Prostate gland (tissue), 2 donors: ENCODE measurements around the gene SIM2. TPM values are rescaled to one million over a fixed set of nuclear protein-coding genes. Genes with fewer than 3 reads are reported as not detected.

Source experiments
- DNase-seq: peaks from one replicate; pipeline ENCODE4 v3.0.0-alpha.2; 2019; ENCODE audit warnings: low spot score
- H3K27ac ChIP-seq, 2 donors: fragments of 200-600 bp; sonication (generic); 2 replicates each; pipeline ENCODE4 v1.5.1; 2017 to 2019
- H3K27me3 ChIP-seq: fragments of 200-600 bp; sonication (generic); replicated peaks from 2 replicates; pipeline ENCODE4 v1.5.1; 2019; ENCODE audit not compliant: insufficient read depth
- H3K36me3 ChIP-seq, 2 donors: fragments of 200-600 bp; sonication (generic); 1 replicate in 1 of 2; 2 replicates in 1 of 2; pipeline versions ENCODE4 v1.5.1 to v1.8.1; 2017 to 2019
- H3K4me1 ChIP-seq: fragments of 200-600 bp; sonication (generic); replicated peaks from 2 replicates; pipeline ENCODE4 v1.5.1; 2019
- H3K4me3 ChIP-seq, 2 donors: fragments of 200-600 bp; sonication (generic); 2 replicates each; pipeline ENCODE4 v1.5.1; 2017 to 2019
- H3K9me3 ChIP-seq: fragments of 200-600 bp; sonication (generic); 2 replicates; pipeline ENCODE4 v1.5.1; 2017
- POLR2A ChIP-seq: fragments of 450-650 bp; IDR thresholded peaks from one replicate; pipeline ENCODE4 v1.6.1; 2016; ENCODE audit warnings: antibody characterized with exemption, mild to moderate bottlenecking
- POLR2AphosphoS5 ChIP-seq: sonication (generic); formaldehyde crosslinking; IDR thresholded peaks from one replicate; pipeline ENCODE4 v1.6.1; 2017; ENCODE audit warnings: antibody characterized with exemption
- WGBS: methylation state at CpG from one replicate; pipeline ENCODE4 v1.1.5; 2018; 5-methylcytosine and 5-hydroxymethylcytosine counted together
- intact Hi-C: fragments of 100-400 bp; cut with DNase I; formaldehyde crosslinking; loops from one replicate; pipeline ENCODE4 v1.14.2; 2022
- total RNA-seq, 2 donors: library from RNA; depleted of rRNA; stranded (reverse); fragments of >200 nt; gene quantifications; one replicate each; pipeline ENCODE4 v1.1.0, GENCODE V29; 2016
- TF ChIP-seq, protein P1 (sequence below), 4 experiments: fragments of 200-600 bp in 2 of 4; fragments of 450-650 bp in 2 of 4; sonication (generic) in 2 of 4; IDR thresholded peaks; 1 replicate in 3 of 4; 2 replicates in 1 of 4; pipeline ENCODE4 v1.5.1; 2016 to 2019; ENCODE audit warnings: antibody characterized with exemption in 4 of 4, mild to moderate bottlenecking in 2 of 4, moderate library complexity in 2 of 4

Gene SIM2
- total RNA-seq, 2 donors from 2014 or later = 1.0 to 16.3 TPM

GRCh38 chr21:36733857-36734256 is 34.9 kb downstream of the SIM2 start:
- H3K9me3 ChIP-seq = no peaks in the 10 kb centered on the region
- TF ChIP-seq POLR2A (no peak), POLR2AphosphoS5 (no peak)
- TF ChIP-seq, protein P1, sequence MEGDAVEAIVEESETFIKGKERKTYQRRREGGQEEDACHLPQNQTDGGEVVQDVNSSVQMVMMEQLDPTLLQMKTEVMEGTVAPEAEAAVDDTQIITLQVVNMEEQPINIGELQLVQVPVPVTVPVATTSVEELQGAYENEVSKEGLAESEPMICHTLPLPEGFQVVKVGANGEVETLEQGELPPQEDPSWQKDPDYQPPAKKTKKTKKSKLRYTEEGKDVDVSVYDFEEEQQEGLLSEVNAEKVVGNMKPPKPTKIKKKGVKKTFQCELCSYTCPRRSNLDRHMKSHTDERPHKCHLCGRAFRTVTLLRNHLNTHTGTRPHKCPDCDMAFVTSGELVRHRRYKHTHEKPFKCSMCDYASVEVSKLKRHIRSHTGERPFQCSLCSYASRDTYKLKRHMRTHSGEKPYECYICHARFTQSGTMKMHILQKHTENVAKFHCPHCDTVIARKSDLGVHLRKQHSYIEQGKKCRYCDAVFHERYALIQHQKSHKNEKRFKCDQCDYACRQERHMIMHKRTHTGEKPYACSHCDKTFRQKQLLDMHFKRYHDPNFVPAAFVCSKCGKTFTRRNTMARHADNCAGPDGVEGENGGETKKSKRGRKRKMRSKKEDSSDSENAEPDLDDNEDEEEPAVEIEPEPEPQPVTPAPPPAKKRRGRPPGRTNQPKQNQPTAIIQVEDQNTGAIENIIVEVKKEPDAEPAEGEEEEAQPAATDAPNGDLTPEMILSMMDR (IDR thresholded peaks at IDR 0.05) = no peak
- no peaks in the 10 kb centered on the region for H3K36me3 ChIP-seq
- 91% methylated on average over 6 of the region's 6 CpGs for WGBS
- H3K4me3 ChIP-seq = no peak overlapping the region
- no peaks in the 10 kb centered on the region for H3K27me3 ChIP-seq
- H3K27ac ChIP-seq = no peak overlapping the region
- DNase-seq = no peak
- H3K4me1 ChIP-seq = peaks cover 3% of the 10 kb centered on the region
- intact Hi-C loops = no loop called here

DNA sequence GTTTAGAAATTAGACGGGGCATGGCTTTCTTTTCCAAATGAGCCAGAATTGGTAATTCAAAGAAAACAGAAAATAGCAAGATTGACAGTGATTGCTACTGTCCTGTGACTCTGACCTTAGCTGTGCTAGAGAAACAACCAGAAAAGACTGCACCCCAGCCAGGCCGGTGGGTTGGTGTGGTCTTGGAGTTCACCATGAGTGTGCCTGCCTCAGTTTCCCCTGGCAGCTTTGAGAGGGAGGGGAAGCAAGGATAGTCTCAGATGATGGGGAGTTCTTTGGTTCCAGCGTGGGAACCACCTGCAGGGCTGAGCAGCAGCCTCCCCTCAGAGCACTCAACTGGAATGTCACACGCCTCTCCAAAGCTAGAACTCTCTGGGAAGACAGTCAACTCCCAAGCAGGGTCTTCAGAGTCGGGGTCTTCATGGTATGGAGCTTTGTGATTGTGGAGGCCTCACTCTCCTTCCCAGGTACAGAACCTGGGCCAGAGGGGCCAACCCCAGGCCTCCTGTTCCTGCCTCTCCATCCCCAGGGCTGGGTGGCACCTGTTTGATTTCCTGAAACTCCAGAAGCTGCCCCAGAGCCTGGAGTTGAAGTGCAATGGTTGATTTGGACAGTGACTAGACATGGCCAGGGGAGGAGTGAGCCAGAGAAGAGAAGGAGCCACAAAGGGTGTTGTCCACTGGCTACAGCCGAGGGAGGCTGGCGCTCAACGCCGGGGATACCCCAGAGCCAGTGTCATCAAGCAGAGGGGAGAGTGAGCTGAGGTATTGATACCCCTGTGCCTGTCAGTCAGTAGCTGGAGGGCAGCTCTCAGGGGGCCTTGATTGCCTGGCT is 35.7 kb downstream of the SIM2 start:
- H3K4me3 ChIP-seq = no peak overlapping the region
- WGBS = 92% methylated on average over 9 of the region's 9 CpGs
- H3K9me3 ChIP-seq = no peaks in the 10 kb centered on the region
- H3K27ac ChIP-seq = no peak overlapping the region
- H3K27me3 ChIP-seq = no peaks in the 10 kb centered on the region
- no peak for DNase-seq
- H3K36me3 ChIP-seq = no peaks in the 10 kb centered on the region
- intact Hi-C loops = no loop called here
- peaks cover 3% of the 10 kb centered on the region for H3K4me1 ChIP-seq
- TF ChIP-seq, protein P1 (IDR thresholded peaks at IDR 0.05) = no peak
- TF ChIP-seq POLR2A (no peak), POLR2AphosphoS5 (no peak)

- TF ChIP-seq, protein P1 (IDR thresholded peaks at IDR 0.05) = no peak
- TF ChIP-seq POLR2A = no peak
- 95% methylated on average over 3 of the region's 4 CpGs for WGBS
- intact Hi-C loops = no loop called here
- Histone ChIP-seq H3K4me3 (no peak overlapping the region), H3K9me3 (no peaks in the 10 kb centered on the region), H3K36me3 (no peaks in the 10 kb centered on the region), H3K27ac (no peak overlapping the region), H3K27me3 (no peaks in the 10 kb centered on the region), H3K4me1 (peaks cover 3% of the 10 kb centered on the region)
- no peak for DNase-seq
Observed at GRCh38 chr21:36735201-36735515, 36.2 kb downstream of the SIM2 start.

GRCh38 chr21:36735724-36736320 is 36.9 kb downstream of the SIM2 start:
- WGBS = 83% methylated on average over 13 of the region's 15 CpGs
- H3K27ac ChIP-seq = no peak overlapping the region
- no peaks in the 10 kb centered on the region for H3K9me3 ChIP-seq
- TF ChIP-seq, protein P1 (IDR thresholded peaks at IDR 0.05) = no peak
- TF ChIP-seq POLR2A (no peak), POLR2AphosphoS5 (no peak)
- H3K36me3 ChIP-seq = no peaks in the 10 kb centered on the region
- intact Hi-C loops = no loop called here
- H3K27me3 ChIP-seq = no peaks in the 10 kb centered on the region
- no peaks in the 10 kb centered on the region for H3K4me1 ChIP-seq
- H3K4me3 ChIP-seq = no peak overlapping the region
- no peak for DNase-seq
